Tibial nerve (tissue), 4 donors: ENCODE data around the gene SKOR1. TPM values are rescaled to one million over a fixed set of nuclear protein-coding genes. Genes with fewer than 3 reads are reported as not detected.

Source experiments
- DNase-seq, 2 donors: peaks; one replicate each; pipeline ENCODE4 v3.0.0-alpha.2; 2019; ENCODE audit warnings: low spot score in 2 of 2
- H3K27ac ChIP-seq, 4 donors: fragments of 200-600 bp; sonication (generic) in 3 of 4; one replicate each; pipeline ENCODE4 v1.5.1; 2017 to 2019; ENCODE audit warnings: mild to moderate bottlenecking in 1 of 4
- H3K27me3 ChIP-seq, 2 donors: fragments of 200-600 bp; sonication (generic) in 1 of 2; one replicate each; pipeline versions ENCODE4 v1.5.1 to v1.6.0; 2017 to 2019
- H3K36me3 ChIP-seq, 3 donors: fragments of 200-600 bp; sonication (generic); one replicate each; pipeline ENCODE4 v1.5.1; 2018 to 2019
- H3K4me1 ChIP-seq, 4 donors: fragments of 200-600 bp; sonication (generic) in 3 of 4; one replicate each; pipeline ENCODE4 v1.5.1; 2017 to 2019
- H3K4me3 ChIP-seq, 4 donors: fragments of 200-600 bp; sonication (generic) in 3 of 4; one replicate each; pipeline ENCODE4 v1.5.1; 2017 to 2019; ENCODE audit warnings: mild to moderate bottlenecking in 1 of 4, moderate library complexity in 1 of 4
- H3K9me3 ChIP-seq, 4 donors: fragments of 200-600 bp; sonication (generic) in 3 of 4; one replicate each; pipeline ENCODE4 v1.5.1; 2017 to 2019
- EP300 ChIP-seq, 2 donors: sonication (generic); formaldehyde crosslinking; IDR thresholded peaks; one replicate each; pipeline ENCODE4 v1.6.1; 2017; ENCODE audit warnings: antibody characterized with exemption in 2 of 2, mild to moderate bottlenecking in 1 of 2
- POLR2A ChIP-seq, 2 donors: fragments of 450-650 bp; IDR thresholded peaks; one replicate each; pipeline ENCODE4 v1.6.1; 2017; ENCODE audit warnings: antibody characterized with exemption in 2 of 2, mild to moderate bottlenecking in 2 of 2, moderate library complexity in 2 of 2
- WGBS, 2 donors: methylation state at CpG; one replicate each; pipeline ENCODE4 v1.1.5; 2018; 5-methylcytosine and 5-hydroxymethylcytosine counted together
- total RNA-seq, 4 donors: library from RNA; depleted of rRNA; stranded (reverse); fragments of >200 nt; gene quantifications; one replicate each; pipeline ENCODE4 v1.1.0, GENCODE V29; 2016
- TF ChIP-seq, protein P1 (sequence below), 5 experiments: fragments of 200-600 bp in 3 of 5; fragments of 450-650 bp in 2 of 5; sonication (generic) in 3 of 5; IDR thresholded peaks; one replicate each; pipeline ENCODE4 v1.5.1; 2016 to 2019; ENCODE audit warnings: antibody characterized with exemption in 5 of 5, mild to moderate bottlenecking in 3 of 5, moderate library complexity in 2 of 5

Gene SKOR1
- total RNA-seq, 4 donors from 2014 or later: 0.42 to 1.5 (median 0.82) TPM

DNA sequence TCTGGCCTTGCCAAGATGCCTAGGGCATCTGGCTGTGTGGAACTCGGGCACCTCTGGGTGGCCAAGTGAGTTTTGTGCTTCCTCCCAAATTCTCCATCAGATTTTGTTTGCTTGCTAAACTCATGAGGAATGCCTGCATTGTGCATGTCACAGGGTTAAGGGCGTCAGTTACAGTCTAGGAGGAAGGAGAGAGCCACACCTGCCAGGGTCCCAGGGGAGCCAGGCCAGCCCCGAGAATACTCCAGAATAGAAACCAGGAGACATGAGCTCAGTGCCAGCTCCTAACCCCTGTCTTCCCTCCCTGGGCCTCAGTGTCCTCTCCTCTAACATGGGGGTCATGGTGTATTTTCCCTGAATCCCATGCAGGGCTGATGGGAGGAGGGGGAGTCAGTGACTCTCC, 22.0 kb upstream of the SKOR1 start:
- H3K4me3 ChIP-seq: no peak overlapping the region
- no peak overlapping the region for H3K27ac ChIP-seq
- no peaks in the 10 kb centered on the region for H3K4me1 ChIP-seq
- no peak for DNase-seq
- no peaks in the 10 kb centered on the region for H3K27me3 ChIP-seq
- no peaks in the 10 kb centered on the region for H3K9me3 ChIP-seq
- WGBS, 2 donors: 82 to 100% methylated on average over 1 to 3 of the region's 3 CpGs
- peaks cover 0 to 76% (median 0%) of the 10 kb centered on the region in 3 donors for H3K36me3 ChIP-seq
- TF ChIP-seq POLR2A (IDR thresholded peaks at IDR 0.05) (no peak), EP300 (IDR thresholded peaks at IDR 0.05) (no peak)
- TF ChIP-seq, protein P1, sequence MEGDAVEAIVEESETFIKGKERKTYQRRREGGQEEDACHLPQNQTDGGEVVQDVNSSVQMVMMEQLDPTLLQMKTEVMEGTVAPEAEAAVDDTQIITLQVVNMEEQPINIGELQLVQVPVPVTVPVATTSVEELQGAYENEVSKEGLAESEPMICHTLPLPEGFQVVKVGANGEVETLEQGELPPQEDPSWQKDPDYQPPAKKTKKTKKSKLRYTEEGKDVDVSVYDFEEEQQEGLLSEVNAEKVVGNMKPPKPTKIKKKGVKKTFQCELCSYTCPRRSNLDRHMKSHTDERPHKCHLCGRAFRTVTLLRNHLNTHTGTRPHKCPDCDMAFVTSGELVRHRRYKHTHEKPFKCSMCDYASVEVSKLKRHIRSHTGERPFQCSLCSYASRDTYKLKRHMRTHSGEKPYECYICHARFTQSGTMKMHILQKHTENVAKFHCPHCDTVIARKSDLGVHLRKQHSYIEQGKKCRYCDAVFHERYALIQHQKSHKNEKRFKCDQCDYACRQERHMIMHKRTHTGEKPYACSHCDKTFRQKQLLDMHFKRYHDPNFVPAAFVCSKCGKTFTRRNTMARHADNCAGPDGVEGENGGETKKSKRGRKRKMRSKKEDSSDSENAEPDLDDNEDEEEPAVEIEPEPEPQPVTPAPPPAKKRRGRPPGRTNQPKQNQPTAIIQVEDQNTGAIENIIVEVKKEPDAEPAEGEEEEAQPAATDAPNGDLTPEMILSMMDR (IDR thresholded peaks at IDR 0.05): no peak

DNA sequence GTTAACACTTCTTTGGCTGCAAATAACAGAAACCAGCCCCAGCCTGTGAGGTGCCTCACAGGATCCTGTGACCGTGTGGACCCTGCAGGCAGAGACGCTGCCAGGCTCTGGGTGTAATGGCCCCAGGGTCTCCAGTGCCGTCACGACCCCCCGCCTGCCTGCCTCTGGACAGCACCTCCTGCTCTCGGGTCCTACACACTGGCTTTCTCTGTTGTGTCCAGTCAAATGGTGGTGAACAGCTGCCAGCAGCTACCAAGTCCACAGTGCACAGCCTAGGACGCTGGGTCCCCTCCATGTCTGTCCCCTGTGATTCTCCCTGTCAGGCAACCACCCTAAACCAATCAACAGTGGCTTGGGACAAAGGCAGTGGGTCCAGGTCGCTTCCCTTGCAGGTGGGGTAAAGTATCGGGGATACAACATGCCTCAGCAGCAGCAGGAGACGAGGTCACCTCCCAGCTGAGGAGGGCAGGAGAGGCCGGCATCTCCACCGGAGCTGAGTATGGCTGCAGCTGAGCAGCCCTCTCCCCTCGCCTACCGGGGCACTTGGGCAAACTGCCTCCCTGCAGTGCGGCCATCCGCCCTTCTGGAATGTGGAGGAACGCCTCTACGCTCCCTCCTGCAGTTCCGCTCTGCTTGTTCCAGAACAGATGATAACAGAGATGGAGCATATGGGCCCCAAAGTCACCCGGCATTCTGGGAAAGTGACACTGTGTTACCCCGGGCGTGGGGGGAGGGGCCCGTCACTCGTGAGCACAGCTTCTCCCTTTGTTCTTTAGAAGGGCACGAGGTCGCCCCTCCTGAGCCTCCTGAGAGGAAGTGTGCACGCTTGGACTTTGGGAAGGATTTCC, 21.1 kb upstream of the SKOR1 start:
- H3K4me1 ChIP-seq: no peaks in the 10 kb centered on the region

DNA sequence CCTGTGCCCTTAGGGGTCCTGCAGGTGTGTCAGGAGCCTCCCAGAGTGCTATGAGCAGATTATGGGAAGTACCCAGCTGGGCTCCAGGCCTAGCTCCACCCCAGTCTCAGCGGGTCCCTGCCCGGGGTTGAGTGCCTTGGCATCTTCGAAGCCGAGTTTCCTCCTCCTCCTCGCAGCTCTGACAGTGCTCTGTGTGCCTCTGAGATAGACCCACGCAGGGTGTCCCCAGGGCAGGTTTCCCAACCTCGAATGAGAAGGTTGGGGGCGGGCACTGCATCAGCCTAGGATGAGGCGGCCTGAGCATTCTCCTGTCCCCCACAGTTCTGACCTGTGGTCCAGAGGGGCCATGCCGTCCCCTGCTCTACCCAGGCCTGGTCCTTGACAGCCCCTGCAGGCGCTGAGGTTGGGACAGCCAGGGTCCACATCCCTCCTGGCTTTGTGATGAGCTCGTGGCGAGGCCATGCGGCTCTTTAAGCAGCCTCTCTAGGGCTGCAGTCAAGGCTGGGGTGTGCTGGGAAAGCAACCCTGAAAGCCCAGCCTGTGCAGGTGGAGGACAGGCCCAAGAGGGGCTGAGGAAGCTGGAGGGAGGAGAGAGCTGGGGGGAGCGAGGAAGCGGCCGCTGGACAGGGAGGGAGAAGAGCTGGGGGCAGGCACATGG, 20.2 kb upstream of the SKOR1 start:
- H3K9me3 ChIP-seq: no peaks in the 10 kb centered on the region
- no peak overlapping the region for H3K27ac ChIP-seq
- DNase-seq: no peak
- 83 to 89% methylated on average over 12 of the region's 17 CpGs for WGBS, 2 donors
- H3K36me3 ChIP-seq: peaks cover 0 to 77% (median 0%) of the 10 kb centered on the region in 3 donors
- TF ChIP-seq, protein P1 (IDR thresholded peaks at IDR 0.05): no peak
- TF ChIP-seq POLR2A (IDR thresholded peaks at IDR 0.05) (no peak), EP300 (IDR thresholded peaks at IDR 0.05) (no peak)
- H3K4me3 ChIP-seq: no peak overlapping the region
- H3K27me3 ChIP-seq: no peaks in the 10 kb centered on the region
- H3K4me1 ChIP-seq: no peaks in the 10 kb centered on the region

More for the DNA sequence above, 21.1 kb upstream of the SKOR1 start:
- Histone ChIP-seq H3K36me3 (peaks cover 0 to 76% (median 0%) of the 10 kb centered on the region in 3 donors), H3K27ac (no peak overlapping the region), H3K4me3 (no peak overlapping the region), H3K27me3 (no peaks in the 10 kb centered on the region), H3K9me3 (no peaks in the 10 kb centered on the region)
- 54 to 67% methylated on average over 25 to 26 of the region's 27 CpGs for WGBS, 2 donors
- TF ChIP-seq, protein P1 (IDR thresholded peaks at IDR 0.05): no peak
- no peak for TF ChIP-seq POLR2A (IDR thresholded peaks at IDR 0.05)
- no peak for TF ChIP-seq EP300 (IDR thresholded peaks at IDR 0.05)
- no peak for DNase-seq

DNA sequence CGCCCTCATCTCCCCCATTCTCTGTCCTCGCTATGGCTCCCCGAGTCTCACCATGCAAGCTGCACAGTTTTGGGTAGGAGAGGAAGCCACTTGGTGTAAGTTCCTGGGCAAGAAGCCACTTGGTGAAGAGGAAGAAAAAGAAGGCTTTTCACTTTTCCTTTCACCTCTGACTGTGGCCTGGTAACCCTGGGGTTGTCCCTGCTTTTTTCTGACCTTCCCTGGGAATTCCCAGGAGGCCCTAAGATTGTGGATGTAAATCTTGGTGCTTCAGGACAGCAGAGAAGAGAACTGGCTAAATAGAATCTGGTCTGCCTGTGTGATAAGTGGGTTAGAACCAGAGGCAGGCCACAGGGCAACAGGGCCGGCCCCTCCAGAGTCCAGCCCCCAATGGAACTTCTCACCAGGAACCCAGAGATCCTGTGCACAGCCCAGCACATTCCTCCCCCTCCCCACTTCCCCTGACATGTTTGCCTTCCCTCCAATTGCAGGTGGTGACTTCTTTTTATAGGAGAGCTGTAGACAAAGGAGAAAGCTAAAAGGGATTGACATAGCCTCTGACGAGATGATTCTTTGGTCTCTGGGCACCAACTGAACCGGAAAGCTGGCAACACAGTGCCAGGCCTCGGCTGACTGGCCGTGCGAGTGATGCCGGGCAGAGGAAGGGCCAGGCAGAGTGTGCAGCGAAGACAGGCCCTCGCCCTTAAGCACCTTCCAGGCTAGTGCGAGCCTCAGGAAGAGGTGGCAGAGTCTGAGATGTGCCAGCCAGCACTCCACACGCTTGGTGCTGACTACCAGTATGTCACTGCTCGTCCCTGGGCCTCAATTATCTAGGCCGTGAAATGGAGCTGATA, 19.4 kb upstream of the SKOR1 start:
- 90 to 91% methylated on average over 15 to 16 of the region's 16 CpGs for WGBS, 2 donors
- peaks cover 0 to 77% (median 0%) of the 10 kb centered on the region in 3 donors for H3K36me3 ChIP-seq
- no peak for DNase-seq
- no peak overlapping the region for H3K4me3 ChIP-seq
- peaks cover 0 to 4% of the 10 kb centered on the region in 2 donors for H3K27me3 ChIP-seq
- no peak overlapping the region for H3K27ac ChIP-seq
- no peaks in the 10 kb centered on the region for H3K9me3 ChIP-seq
- H3K4me1 ChIP-seq: no peaks in the 10 kb centered on the region
- TF ChIP-seq EP300 (IDR thresholded peaks at IDR 0.05) (no peak), POLR2A (IDR thresholded peaks at IDR 0.05) (no peak)
- TF ChIP-seq, protein P1 (IDR thresholded peaks at IDR 0.05): no peak
